WTC11 (cell line): Measurements from ENCODE around the gene ARHGAP15. TPM values are rescaled to one million over a fixed set of nuclear protein-coding genes. Genes with fewer than 3 reads are reported as not detected.

Experiments
- ATAC-seq: fragments of 200-7000 bp; cut with Tn5 transposase; 2 replicates; pipeline ENCODE4 v1.10.0; 2021; ENCODE audit warnings: mild to moderate bottlenecking, moderate library complexity
- CTCF ChIA-PET: fragments of 300-600 bp; sonication (Branson Sonifier 250); formaldehyde crosslinking; loops from one replicate; lab custom pipeline; 2021; ENCODE audit warnings: antibody characterized with exemption; lab: Charles Lee
- POLR2A ChIA-PET: fragments of 350-600 bp; sonication (Branson Sonifier 250); formaldehyde crosslinking; loops from one replicate; lab custom pipeline; 2021; ENCODE audit warnings: antibody characterized with exemption; lab: Charles Lee
- DNase-seq: peaks from one replicate; pipeline ENCODE4 v3.0.0; 2021; ENCODE audit warnings: low spot score
- H3K27ac Mint-ChIP-seq: 2 replicates; pipeline ENCODE4 v1.8.0; 2021; ENCODE audit warnings: mixed read lengths
- H3K27me3 Mint-ChIP-seq: 2 replicates; pipeline ENCODE4 v1.8.0; 2021; ENCODE audit warnings: low read depth, mild to moderate bottlenecking, moderate library complexity, mixed read lengths
- H3K36me3 Mint-ChIP-seq: 2 replicates; pipeline ENCODE4 v1.8.0; 2021; ENCODE audit warnings: mixed read lengths
- H3K4me1 Mint-ChIP-seq: 2 replicates; pipeline ENCODE4 v1.8.0; 2022; ENCODE audit warnings: mixed read lengths
- H3K4me3 Mint-ChIP-seq: 2 replicates; pipeline ENCODE4 v1.8.0; 2021; ENCODE audit warnings: mild to moderate bottlenecking, moderate library complexity, mixed read lengths
- H3K9me3 Mint-ChIP-seq: 2 replicates; pipeline ENCODE4 v1.8.0; 2021; ENCODE audit warnings: mixed read lengths
- EMX1 ChIP-seq: fragments of 250-450 bp; sonication (Bioruptor Pico); IDR thresholded peaks from 2 replicates; pipeline ENCODE4 v1.8.0; 2021; ENCODE audit warnings: mild to moderate bottlenecking
- ESRRA ChIP-seq: sonication (generic); formaldehyde crosslinking; IDR thresholded peaks from 2 replicates; pipeline ENCODE4 v1.8.1; 2022; ENCODE audit warnings: mild to moderate bottlenecking, missing genetic modification reagents, borderline replicate concordance
- GRHL2 ChIP-seq: fragments of 250-450 bp; sonication (Bioruptor Pico); IDR thresholded peaks from 2 replicates; pipeline ENCODE4 v1.8.0; 2022; ENCODE audit warnings: mild to moderate bottlenecking, moderate library complexity; ENCODE audit not compliant: insufficient replicate concordance, severe bottlenecking
- GTF2I ChIP-seq: fragments of 250-450 bp; sonication (Bioruptor Pico); conservative IDR thresholded peaks from 2 replicates; pipeline ENCODE4 v1.4.0; 2021; ENCODE audit warnings: mild to moderate bottlenecking
- KAT7 ChIP-seq: sonication (generic); formaldehyde crosslinking; IDR thresholded peaks from 2 replicates; pipeline ENCODE4 v1.8.1; 2023; ENCODE audit warnings: missing genetic modification reagents, mild to moderate bottlenecking, borderline replicate concordance
- NFATC4 ChIP-seq: fragments of 250-450 bp; sonication (Bioruptor Pico); IDR thresholded peaks from 2 replicates; pipeline ENCODE4 v1.9.0; 2021; ENCODE audit warnings: mild to moderate bottlenecking
- TCF7 ChIP-seq: sonication (generic); formaldehyde crosslinking; IDR thresholded peaks from 2 replicates; pipeline ENCODE4 v1.8.0; 2022; ENCODE audit warnings: mild to moderate bottlenecking, low read depth, missing genetic modification reagents, moderate library complexity
- TEAD4 ChIP-seq: sonication (generic); formaldehyde crosslinking; IDR thresholded peaks from 2 replicates; pipeline ENCODE4 v1.8.0; 2022; ENCODE audit warnings: mild to moderate bottlenecking, missing genetic modification reagents
- ZNF219 ChIP-seq: sonication (generic); formaldehyde crosslinking; IDR thresholded peaks from 2 replicates; pipeline ENCODE4 v1.8.0; 2023; ENCODE audit warnings: missing genetic modification reagents, mild to moderate bottlenecking, borderline replicate concordance
- ZNF317 ChIP-seq: sonication (generic); formaldehyde crosslinking; IDR thresholded peaks from 2 replicates; pipeline ENCODE4 v1.8.1; 2023; ENCODE audit warnings: low read depth, mild to moderate bottlenecking, moderate library complexity, missing genetic modification reagents, borderline replicate concordance
- ZNF396 ChIP-seq: fragments of 250-450 bp; sonication (Bioruptor Pico); IDR thresholded peaks from 2 replicates; pipeline ENCODE4 v1.8.0; 2021; ENCODE audit warnings: mild to moderate bottlenecking, moderate library complexity, borderline replicate concordance
- total RNA-seq: library from RNA; stranded (reverse); gene quantifications from 3 replicates; pipeline ENCODE4 v1.2.3, GENCODE V29; 2021
- TF ChIP-seq, protein P1 (sequence below): sonication (generic); formaldehyde crosslinking; IDR thresholded peaks from 2 replicates; pipeline ENCODE4 v1.8.0; 2022; ENCODE audit warnings: mild to moderate bottlenecking, missing genetic modification reagents
- TF ChIP-seq, protein P2 (sequence below): sonication (generic); formaldehyde crosslinking; IDR thresholded peaks from 2 replicates; pipeline ENCODE4 v1.8.0; 2022; ENCODE audit warnings: mild to moderate bottlenecking, missing genetic modification reagents
- TF ChIP-seq, protein P3 (sequence below): fragments of 250-450 bp; sonication (Bioruptor Pico); IDR thresholded peaks from 2 replicates; pipeline ENCODE4 v1.8.0; 2021; ENCODE audit warnings: mild to moderate bottlenecking
- TF ChIP-seq, protein P4 (sequence below): sonication (generic); formaldehyde crosslinking; IDR thresholded peaks from 2 replicates; pipeline ENCODE4 v1.8.0; 2023; ENCODE audit warnings: missing genetic modification reagents
- TF ChIP-seq, protein P5 (sequence below): sonication (generic); formaldehyde crosslinking; IDR thresholded peaks from 2 replicates; pipeline ENCODE4 v1.8.1; 2022; ENCODE audit warnings: mild to moderate bottlenecking, moderate library complexity, missing genetic modification reagents
- TF ChIP-seq, protein P6 (sequence below): fragments of 250-450 bp; sonication (Bioruptor Pico); IDR thresholded peaks from 2 replicates; pipeline ENCODE4 v1.9.0; 2021; ENCODE audit warnings: moderate library complexity, mild to moderate bottlenecking, inconsistent platforms, borderline replicate concordance
- TF ChIP-seq, protein P7 (sequence below): fragments of 250-450 bp; sonication (Bioruptor Pico); IDR thresholded peaks from 2 replicates; pipeline ENCODE4 v1.9.0; 2021; ENCODE audit warnings: mild to moderate bottlenecking
- TF ChIP-seq, protein P8 (sequence below): fragments of 250-450 bp; sonication (Bioruptor Pico); IDR thresholded peaks from 2 replicates; pipeline ENCODE4 v1.9.0; 2021; ENCODE audit warnings: mild to moderate bottlenecking

The ARHGAP15 gene
- total RNA-seq, 1 experiment from 2014 or later: 0.28 TPM

DNA sequence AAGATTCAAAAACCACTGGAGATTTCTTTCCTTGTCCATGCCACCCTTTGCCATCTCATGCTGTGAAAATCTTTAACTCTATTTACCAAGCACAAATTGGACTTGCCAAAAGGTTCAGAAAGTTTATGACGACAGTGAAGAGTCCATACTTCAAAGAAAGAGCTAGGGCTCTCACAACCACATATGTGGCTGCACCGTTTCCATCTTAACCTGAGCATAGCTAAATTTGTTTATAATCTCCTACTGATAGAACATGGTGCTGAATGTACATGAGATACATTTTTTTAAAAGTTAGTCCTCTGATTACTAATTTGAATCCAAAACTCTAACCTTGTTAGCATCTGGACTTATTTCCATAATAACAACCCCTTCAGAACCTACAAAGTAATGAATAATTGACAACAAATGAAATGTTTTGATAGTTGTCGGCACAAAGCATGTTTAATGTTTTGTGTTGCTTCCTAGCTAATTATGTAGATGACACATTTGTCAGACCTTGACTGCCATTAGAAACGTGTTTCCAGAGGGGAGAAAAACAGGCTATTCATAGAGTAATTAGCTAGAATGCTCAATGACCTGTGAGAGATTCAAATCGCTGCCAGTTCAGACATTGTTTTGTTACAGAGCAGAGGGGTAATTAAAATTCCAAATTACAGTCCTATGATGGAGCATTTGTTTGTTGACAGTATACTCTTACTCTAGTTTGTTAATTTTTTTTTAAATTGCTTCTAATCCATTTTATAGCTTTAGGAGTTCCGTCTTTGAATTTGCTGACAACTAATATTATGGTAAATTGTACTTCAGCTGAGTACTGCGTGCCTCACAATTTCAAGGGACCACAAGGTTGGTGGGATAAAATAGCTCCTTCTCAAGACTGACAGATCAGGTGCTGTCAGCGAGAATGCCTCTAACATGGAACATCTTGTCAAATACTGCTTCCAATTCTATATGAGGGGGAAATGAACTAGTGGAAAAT, 31.8 kb downstream of the ARHGAP15 start:
- Mint-ChIP-seq H3K27ac (no peak overlapping the region), H3K9me3 (no peaks in the 10 kb centered on the region)
- TF ChIP-seq NFATC4 (no peak), ZNF219 (no peak), KAT7 (CRISPR knock-in tag) (no peak), GTF2I (CRISPR knock-in tag) (no peak), ESRRA (CRISPR knock-in tag) (no peak), ZNF317 (CRISPR knock-in tag) (no peak), ZNF396 (no peak), TEAD4 (CRISPR knock-in tag) (no peak), EMX1 (CRISPR knock-in tag) (no peak), GRHL2 (no peak), TCF7 (CRISPR knock-in tag) (no peak)
- TF ChIP-seq, protein P1, sequence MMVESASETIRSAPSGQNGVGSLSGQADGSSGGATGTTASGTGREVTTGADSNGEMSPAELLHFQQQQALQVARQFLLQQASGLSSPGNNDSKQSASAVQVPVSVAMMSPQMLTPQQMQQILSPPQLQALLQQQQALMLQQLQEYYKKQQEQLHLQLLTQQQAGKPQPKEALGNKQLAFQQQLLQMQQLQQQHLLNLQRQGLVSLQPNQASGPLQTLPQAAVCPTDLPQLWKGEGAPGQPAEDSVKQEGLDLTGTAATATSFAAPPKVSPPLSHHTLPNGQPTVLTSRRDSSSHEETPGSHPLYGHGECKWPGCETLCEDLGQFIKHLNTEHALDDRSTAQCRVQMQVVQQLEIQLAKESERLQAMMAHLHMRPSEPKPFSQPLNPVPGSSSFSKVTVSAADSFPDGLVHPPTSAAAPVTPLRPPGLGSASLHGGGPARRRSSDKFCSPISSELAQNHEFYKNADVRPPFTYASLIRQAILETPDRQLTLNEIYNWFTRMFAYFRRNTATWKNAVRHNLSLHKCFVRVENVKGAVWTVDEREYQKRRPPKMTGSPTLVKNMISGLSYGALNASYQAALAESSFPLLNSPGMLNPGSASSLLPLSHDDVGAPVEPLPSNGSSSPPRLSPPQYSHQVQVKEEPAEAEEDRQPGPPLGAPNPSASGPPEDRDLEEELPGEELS: no peak
- TF ChIP-seq, protein P2, sequence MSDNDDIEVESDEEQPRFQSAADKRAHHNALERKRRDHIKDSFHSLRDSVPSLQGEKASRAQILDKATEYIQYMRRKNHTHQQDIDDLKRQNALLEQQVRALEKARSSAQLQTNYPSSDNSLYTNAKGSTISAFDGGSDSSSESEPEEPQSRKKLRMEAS: no peak
- TF ChIP-seq, protein P3, sequence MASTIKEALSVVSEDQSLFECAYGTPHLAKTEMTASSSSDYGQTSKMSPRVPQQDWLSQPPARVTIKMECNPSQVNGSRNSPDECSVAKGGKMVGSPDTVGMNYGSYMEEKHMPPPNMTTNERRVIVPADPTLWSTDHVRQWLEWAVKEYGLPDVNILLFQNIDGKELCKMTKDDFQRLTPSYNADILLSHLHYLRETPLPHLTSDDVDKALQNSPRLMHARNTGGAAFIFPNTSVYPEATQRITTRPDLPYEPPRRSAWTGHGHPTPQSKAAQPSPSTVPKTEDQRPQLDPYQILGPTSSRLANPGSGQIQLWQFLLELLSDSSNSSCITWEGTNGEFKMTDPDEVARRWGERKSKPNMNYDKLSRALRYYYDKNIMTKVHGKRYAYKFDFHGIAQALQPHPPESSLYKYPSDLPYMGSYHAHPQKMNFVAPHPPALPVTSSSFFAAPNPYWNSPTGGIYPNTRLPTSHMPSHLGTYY (CRISPR knock-in tag): no peak
- TF ChIP-seq, protein P4, sequence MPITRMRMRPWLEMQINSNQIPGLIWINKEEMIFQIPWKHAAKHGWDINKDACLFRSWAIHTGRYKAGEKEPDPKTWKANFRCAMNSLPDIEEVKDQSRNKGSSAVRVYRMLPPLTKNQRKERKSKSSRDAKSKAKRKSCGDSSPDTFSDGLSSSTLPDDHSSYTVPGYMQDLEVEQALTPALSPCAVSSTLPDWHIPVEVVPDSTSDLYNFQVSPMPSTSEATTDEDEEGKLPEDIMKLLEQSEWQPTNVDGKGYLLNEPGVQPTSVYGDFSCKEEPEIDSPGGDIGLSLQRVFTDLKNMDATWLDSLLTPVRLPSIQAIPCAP (CRISPR knock-in tag): no peak
- TF ChIP-seq, protein P5, sequence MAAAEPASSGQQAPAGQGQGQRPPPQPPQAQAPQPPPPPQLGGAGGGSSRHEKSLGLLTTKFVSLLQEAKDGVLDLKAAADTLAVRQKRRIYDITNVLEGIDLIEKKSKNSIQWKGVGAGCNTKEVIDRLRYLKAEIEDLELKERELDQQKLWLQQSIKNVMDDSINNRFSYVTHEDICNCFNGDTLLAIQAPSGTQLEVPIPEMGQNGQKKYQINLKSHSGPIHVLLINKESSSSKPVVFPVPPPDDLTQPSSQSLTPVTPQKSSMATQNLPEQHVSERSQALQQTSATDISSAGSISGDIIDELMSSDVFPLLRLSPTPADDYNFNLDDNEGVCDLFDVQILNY: no peak
- TF ChIP-seq, protein P6, sequence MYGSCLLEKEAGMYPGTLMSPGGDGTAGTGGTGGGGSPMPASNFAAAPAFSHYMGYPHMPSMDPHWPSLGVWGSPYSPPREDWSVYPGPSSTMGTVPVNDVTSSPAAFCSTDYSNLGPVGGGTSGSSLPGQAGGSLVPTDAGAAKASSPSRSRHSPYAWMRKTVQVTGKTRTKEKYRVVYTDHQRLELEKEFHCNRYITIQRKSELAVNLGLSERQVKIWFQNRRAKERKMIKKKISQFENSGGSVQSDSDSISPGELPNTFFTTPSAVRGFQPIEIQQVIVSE (CRISPR knock-in tag): no peak
- TF ChIP-seq, protein P7, sequence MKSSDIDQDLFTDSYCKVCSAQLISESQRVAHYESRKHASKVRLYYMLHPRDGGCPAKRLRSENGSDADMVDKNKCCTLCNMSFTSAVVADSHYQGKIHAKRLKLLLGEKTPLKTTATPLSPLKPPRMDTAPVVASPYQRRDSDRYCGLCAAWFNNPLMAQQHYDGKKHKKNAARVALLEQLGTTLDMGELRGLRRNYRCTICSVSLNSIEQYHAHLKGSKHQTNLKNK (CRISPR knock-in tag): no peak
- TF ChIP-seq, protein P8, sequence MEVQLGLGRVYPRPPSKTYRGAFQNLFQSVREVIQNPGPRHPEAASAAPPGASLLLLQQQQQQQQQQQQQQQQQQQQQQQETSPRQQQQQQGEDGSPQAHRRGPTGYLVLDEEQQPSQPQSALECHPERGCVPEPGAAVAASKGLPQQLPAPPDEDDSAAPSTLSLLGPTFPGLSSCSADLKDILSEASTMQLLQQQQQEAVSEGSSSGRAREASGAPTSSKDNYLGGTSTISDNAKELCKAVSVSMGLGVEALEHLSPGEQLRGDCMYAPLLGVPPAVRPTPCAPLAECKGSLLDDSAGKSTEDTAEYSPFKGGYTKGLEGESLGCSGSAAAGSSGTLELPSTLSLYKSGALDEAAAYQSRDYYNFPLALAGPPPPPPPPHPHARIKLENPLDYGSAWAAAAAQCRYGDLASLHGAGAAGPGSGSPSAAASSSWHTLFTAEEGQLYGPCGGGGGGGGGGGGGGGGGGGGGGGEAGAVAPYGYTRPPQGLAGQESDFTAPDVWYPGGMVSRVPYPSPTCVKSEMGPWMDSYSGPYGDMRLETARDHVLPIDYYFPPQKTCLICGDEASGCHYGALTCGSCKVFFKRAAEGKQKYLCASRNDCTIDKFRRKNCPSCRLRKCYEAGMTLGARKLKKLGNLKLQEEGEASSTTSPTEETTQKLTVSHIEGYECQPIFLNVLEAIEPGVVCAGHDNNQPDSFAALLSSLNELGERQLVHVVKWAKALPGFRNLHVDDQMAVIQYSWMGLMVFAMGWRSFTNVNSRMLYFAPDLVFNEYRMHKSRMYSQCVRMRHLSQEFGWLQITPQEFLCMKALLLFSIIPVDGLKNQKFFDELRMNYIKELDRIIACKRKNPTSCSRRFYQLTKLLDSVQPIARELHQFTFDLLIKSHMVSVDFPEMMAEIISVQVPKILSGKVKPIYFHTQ (CRISPR knock-in tag): no peak
- TF ChIP-seq, all 79 proteins: peak for 0
- H3K4me1 Mint-ChIP-seq: peaks cover 5% of the 10 kb centered on the region
- ATAC-seq (no peak), DNase-seq (no peak)
- ChIA-PET CTCF (interaction anchor here (1.0 to 4.7 kb wide), 11 partner anchors 8 to 126 kb away, joined by 3 to 53 read pairs (median 4); no protein-coding TSS in a partner anchor), POLR2A (no interaction called here)
- no peaks in the 10 kb centered on the region for H3K36me3 Mint-ChIP-seq
- H3K4me3 Mint-ChIP-seq: no peak overlapping the region
- no peaks in the 10 kb centered on the region for H3K27me3 Mint-ChIP-seq
